GM06990 (cell line): ENCODE data around the gene ITFG1.

ENCODE experiments used
- DNase-seq: peaks from one replicate; pipeline ENCODE4 v3.0.0-alpha.2; 2011; ENCODE audit not compliant: insufficient read length; ENCODE audit errors: extremely low read depth
- H3K27me3 ChIP-seq: replicated peaks from 2 replicates; pipeline ENCODE4 v1.6.0; 2011; ENCODE audit warnings: low read length; ENCODE audit not compliant: control insufficient read depth, insufficient read depth
- H3K36me3 ChIP-seq: 2 replicates; pipeline ENCODE4 v1.5.1; 2011; ENCODE audit warnings: low read length; ENCODE audit not compliant: control insufficient read depth, insufficient read depth
- H3K4me3 ChIP-seq: replicated peaks from 2 replicates; pipeline ENCODE4 v1.5.1; 2011; ENCODE audit warnings: low read depth, mild to moderate bottlenecking, control low read depth, low read length
- TF ChIP-seq, protein P1 (sequence below): IDR thresholded peaks from 2 replicates; pipeline ENCODE4 v1.5.1; 2011; ENCODE audit warnings: low read length, control low read depth, mild to moderate bottlenecking, inconsistent platforms; ENCODE audit not compliant: insufficient read depth, poor library complexity, severe bottlenecking

ITFG1 gene

DNA sequence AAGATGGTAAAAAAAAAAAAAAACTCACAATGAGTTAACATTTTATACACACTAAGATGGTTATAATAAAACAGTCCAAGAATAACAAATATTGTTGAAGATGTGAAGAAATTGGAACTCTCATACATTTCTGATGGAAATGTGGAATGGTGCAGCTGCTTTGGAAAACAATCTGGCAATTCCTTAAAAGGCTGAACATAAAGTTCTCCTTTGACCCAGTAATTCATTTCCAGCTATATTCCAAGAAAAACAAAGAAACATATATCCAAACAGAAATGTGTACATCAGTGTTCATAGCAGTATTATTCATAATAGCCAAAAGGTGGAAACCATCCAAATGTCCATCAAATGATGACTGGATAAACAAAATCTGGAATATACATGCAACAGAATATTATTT lies 219.8 kb downstream of the ITFG1 start:
- TF ChIP-seq, protein P1, sequence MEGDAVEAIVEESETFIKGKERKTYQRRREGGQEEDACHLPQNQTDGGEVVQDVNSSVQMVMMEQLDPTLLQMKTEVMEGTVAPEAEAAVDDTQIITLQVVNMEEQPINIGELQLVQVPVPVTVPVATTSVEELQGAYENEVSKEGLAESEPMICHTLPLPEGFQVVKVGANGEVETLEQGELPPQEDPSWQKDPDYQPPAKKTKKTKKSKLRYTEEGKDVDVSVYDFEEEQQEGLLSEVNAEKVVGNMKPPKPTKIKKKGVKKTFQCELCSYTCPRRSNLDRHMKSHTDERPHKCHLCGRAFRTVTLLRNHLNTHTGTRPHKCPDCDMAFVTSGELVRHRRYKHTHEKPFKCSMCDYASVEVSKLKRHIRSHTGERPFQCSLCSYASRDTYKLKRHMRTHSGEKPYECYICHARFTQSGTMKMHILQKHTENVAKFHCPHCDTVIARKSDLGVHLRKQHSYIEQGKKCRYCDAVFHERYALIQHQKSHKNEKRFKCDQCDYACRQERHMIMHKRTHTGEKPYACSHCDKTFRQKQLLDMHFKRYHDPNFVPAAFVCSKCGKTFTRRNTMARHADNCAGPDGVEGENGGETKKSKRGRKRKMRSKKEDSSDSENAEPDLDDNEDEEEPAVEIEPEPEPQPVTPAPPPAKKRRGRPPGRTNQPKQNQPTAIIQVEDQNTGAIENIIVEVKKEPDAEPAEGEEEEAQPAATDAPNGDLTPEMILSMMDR = no peak
- no peak for DNase-seq

DNA sequence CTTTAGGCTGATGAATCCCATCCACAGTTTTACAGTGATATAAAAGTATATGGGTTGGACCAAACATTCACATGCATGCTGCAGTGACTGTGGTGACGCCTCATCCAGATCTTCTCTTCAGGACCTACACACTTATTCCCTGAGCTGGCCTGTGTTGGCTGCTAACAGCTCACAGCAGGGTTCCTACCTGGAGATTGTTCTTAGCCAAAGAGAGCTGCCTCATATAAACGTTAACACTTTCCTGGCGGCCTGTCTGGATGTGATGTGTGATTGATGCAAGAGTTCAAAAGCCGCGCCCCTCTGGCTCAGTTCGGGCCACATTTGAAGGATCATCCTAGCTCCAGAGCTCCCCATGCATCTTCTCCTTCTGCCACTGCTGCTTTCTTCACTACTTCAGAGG lies 224.1 kb downstream of the ITFG1 start:
- H3K36me3 ChIP-seq = no peaks in the 10 kb centered on the region
- TF ChIP-seq, protein P1 = no peak
- no peaks in the 10 kb centered on the region for H3K27me3 ChIP-seq
- no peak overlapping the region for H3K4me3 ChIP-seq
- DNase-seq = no peak

More for the DNA sequence above, 219.8 kb downstream of the ITFG1 start:
- Histone ChIP-seq H3K27me3 (no peaks in the 10 kb centered on the region), H3K4me3 (no peak overlapping the region), H3K36me3 (no peaks in the 10 kb centered on the region)

- no peak overlapping the region for H3K4me3 ChIP-seq
- H3K36me3 ChIP-seq = no peaks in the 10 kb centered on the region
- no peaks in the 10 kb centered on the region for H3K27me3 ChIP-seq
- DNase-seq = no peak
- TF ChIP-seq, protein P1 = no peak
Observed at GRCh38 chr16:47230296-47230695, 230.6 kb downstream of the ITFG1 start.

DNA sequence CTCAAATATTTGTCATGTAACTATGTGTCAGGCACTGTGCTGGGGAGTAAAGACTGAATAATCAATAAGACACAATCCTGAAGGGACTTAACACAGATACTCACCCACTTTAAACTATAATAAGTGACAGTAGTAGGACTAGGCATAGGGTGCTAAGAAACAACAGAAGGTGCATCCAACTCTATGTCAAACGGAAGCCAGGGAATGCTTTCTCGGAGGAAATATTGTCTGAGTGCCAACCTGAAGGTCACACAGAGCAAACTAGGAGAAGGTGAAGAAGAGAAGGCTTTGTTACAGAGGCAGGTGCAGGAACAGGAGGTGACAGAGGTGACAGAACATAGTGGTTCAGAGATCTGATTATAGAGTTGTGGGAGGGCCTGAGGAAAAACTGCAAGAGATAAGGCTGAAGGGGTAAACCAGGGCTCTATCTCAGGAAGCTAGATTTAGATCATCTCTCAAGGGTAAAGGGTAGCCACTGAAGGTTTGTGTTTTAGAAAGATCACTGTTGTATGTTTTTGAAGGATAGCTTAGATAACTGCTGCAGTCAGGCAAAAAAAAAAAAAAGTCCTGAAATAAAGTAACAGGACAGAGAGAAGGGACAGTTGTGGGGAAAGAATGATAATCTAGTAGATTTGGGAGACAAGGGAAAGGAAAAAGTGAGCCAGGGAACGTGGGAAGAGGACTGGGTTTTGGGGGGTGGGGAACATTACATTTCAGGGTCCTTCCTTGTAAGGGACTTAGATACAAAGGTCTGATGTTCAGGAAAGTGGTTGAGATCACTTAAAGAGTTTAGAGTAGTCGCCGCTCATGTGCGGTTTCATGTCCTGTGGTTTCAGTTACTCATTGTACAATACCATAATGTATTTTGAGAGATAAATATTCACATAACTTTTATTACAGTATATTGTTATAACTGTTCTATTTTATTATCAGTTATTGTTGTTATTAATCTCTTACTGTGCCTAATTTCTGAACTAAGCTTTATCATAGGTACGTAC lies 231.5 kb downstream of the ITFG1 start:
- no peak for DNase-seq
- Histone ChIP-seq H3K4me3 (no peak overlapping the region), H3K27me3 (no peaks in the 10 kb centered on the region), H3K36me3 (no peaks in the 10 kb centered on the region)
- TF ChIP-seq, protein P1 = no peak

DNA sequence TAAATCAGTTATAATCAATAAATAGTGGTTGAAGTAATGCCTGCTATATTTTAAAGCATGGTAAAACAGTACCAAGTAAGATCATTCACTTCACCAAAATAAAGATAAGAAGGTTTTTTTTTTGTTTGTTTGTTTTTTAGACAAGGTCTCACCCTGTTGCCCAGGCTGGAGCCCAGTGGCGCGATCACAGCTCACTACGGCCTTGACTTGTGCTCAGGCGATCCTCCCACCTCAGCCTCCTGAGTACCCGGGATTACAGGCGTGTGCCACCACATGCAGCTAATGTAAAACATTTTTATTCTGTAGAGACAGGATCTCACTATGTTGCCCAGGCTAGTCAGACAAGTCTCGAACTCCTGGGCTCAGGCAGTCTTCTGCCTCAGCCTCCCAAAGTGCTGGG lies 232.6 kb downstream of the ITFG1 start:
- Histone ChIP-seq H3K27me3 (no peaks in the 10 kb centered on the region), H3K36me3 (no peaks in the 10 kb centered on the region), H3K4me3 (no peak overlapping the region)
- TF ChIP-seq, protein P1 = no peak
- no peak for DNase-seq
